Measurements from ENCODE around the gene IDUA.

- no peak for TF ChIP-seq POLR2A (IDR thresholded peaks at IDR 0.05)
- TF ChIP-seq EP300 (IDR thresholded peaks at IDR 0.05) = no peak
These were observed 15.9 kb downstream of the IDUA start for GRCh38 chr4:1002631-1003251.
